ENCODE results near the gene STRIP1. TPM values are rescaled to one million over a fixed set of nuclear protein-coding genes. Genes with fewer than 3 reads are reported as not detected.

STRIP1 gene
- total and polyA plus RNA-seq, 2 donors (not counting 3 experiments of a cell fraction or from before 2014, with no cell fraction given) = 26.2 to 42.1 TPM

DNA sequence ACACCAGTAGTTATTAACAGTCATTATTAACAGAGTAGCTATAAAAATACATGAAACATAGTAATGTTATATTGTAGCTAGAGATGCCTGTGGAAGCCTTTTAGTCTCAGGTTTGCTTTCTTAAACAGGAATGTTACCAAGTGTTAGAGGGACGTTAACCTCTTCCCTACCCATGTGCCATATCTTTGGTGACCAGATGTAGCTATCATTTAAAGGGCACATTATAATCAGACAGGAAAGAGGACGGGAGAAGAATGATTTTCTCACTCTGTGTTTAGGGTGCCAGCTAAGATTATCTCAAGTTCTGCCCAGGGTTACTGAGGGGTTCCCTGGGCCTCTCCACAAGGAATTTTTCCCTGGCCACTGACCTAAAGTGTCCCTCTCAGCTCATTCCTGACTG lies 57.0 kb downstream of the STRIP1 start:
- dilution Hi-C loops (cut with MboI; ENCODE audit: extremely low pct_ligation_motif_present, low sequenced_read_pairs) = no loop called here
- no peaks in the 10 kb centered on the region for H4K20me1 ChIP-seq (replicated peaks; ENCODE audit: control insufficient read depth, extremely low read depth, insufficient read depth, low read length)
- no peak for FAIRE-seq
- BruUV-seq (replicated peaks) = no TSS peak
- no peaks in the 10 kb centered on the region for H3K9me3 ChIP-seq (replicated peaks; ENCODE audit: control insufficient read depth, insufficient read depth, low read length)
- TF ChIP-seq MAX (IDR thresholded peaks at IDR 0.05; ENCODE audit: insufficient read depth, insufficient read length) (no peak), GATA2 (IDR thresholded peaks at IDR 0.05; ENCODE audit: insufficient read depth, insufficient read length, low read depth, low read length) (no peak), MYC (IDR thresholded peaks at IDR 0.05; ENCODE audit: low read depth, low read length) (no peak), JUN (IDR thresholded peaks at IDR 0.05; ENCODE audit: borderline replicate concordance, insufficient read depth, insufficient read length, low read depth) (no peak), POLR2AphosphoS5 (IDR thresholded peaks at IDR 0.05; ENCODE audit: insufficient read depth, low read depth, low read length) (no peak), EZH2 (IDR thresholded peaks at IDR 0.05; ENCODE audit: borderline replicate concordance, low read depth, low read length, severe bottlenecking) (no peak), POLR2A (IDR thresholded peaks at IDR 0.05; ENCODE audit: low read depth, low read length) (no peak), CTCF (IDR thresholded peaks at IDR 0.05; ENCODE audit: extremely low read depth in 1 of 2, insufficient read depth in 1 of 2, low read depth in 1 of 2, low read length in 2 of 2) (no peak), FOS (IDR thresholded peaks at IDR 0.05; ENCODE audit: borderline replicate concordance, insufficient read depth, low read length) (no peak)
- no peaks in the 10 kb centered on the region for H3K4me1 ChIP-seq (ENCODE audit: control insufficient read depth, extremely low read depth, insufficient read depth, low read length)
- POLR2A ChIA-PET = no interaction called here
- no peak for DNase-seq (ENCODE audit: low read depth, low spot score)
- H3K4me2 ChIP-seq (ENCODE audit: insufficient read depth, low read length) = no peak overlapping the region
- H3K4me3 ChIP-seq (replicated peaks in 1 of 3; ENCODE audit: insufficient read depth in 1 of 3, low read depth in 1 of 3, low read length in 3 of 3) = no peak overlapping the region
- no peak overlapping the region for H3K9ac ChIP-seq (replicated peaks; ENCODE audit: extremely low read depth, insufficient read depth, low read length)
- H3K9me1 ChIP-seq (replicated peaks; ENCODE audit: control insufficient read depth, extremely low read depth, insufficient read depth, low read length) = no peaks in the 10 kb centered on the region
- CTCF ChIA-PET = interaction anchor here (1.0 to 8.3 kb wide), 9 partner anchors 9 to 405 kb away, joined by 3 to 272 read pairs (median 6); no protein-coding TSS in a partner anchor
- peaks cover 16% of the 10 kb centered on the region in 2 experiments for H3K27me3 ChIP-seq (ENCODE audit: control insufficient read depth in 2 of 2, insufficient read depth in 2 of 2, low read length in 2 of 2)
- H3K27ac ChIP-seq (ENCODE audit: insufficient read depth, low read depth, low read length) = no peak overlapping the region
- H3K79me2 ChIP-seq (ENCODE audit: control insufficient read depth, insufficient read depth, low read length) = no peaks in the 10 kb centered on the region
- H3K36me3 ChIP-seq (ENCODE audit: control insufficient read depth in 2 of 2, extremely low read depth in 1 of 2, insufficient read depth in 2 of 2, low read length in 2 of 2) = no peaks in the 10 kb centered on the region
- intact Hi-C loops (cut with micrococcal nuclease) = no loop called here
- H2AFZ ChIP-seq (ENCODE audit: low read depth, low read length) = no peak overlapping the region

All from endothelial cell of umbilical vein (primary cell).